HG02870 (cell line): ENCODE data around the gene BCAN.

Source experiments
- ATAC-seq: cut with Tn5 transposase; IDR thresholded peaks from one replicate; pipeline ENCODE4 v1.9.1; 2021; ENCODE audit warnings: mild to moderate bottlenecking, moderate library complexity; ENCODE audit not compliant: unreplicated experiment

BCAN gene

DNA sequence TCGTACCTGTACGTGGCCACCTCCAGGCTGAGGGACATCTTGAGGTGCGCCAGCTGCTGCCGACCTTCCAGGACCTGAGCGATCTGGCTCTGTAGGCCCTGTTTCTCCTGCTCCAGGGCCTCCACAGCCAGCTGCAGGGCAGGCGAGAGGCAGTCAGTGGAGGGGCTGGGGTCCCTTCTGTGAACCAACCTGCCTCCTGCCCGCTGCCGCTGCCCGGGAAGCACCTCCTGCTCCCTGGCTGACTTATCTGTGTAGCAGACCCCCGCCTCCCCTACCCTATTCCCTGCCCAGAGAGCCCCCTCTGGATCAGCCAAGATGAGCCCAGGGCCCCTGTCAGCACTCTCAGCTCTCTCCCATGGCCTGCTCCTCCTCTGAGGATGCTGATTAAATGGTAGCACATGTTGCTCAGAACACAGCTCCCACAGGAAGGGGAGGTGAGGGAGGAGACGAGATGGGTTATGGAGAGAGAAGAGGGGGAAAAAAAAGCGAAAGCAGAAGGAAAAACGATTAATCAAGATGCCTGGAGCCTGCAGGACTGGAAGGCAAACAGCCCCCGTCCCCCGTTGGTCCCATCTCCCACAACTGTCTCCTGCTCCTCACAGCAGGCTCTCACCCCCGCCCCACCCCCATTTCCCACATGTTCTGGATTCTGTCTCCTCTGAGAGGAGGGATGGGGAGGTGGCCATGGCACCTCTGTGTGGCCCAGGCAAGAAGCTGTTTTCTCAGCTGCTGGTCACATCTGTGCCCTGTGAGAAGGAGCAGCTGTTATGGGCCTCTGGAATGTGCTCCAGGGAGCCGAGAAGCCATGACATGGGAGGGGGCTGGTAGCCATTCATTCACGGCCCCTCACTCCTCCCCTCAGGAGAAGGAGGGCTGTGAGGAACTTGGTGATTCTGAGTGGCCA, 33.5 kb downstream of the BCAN start:
- ATAC-seq, result no peak

DNA sequence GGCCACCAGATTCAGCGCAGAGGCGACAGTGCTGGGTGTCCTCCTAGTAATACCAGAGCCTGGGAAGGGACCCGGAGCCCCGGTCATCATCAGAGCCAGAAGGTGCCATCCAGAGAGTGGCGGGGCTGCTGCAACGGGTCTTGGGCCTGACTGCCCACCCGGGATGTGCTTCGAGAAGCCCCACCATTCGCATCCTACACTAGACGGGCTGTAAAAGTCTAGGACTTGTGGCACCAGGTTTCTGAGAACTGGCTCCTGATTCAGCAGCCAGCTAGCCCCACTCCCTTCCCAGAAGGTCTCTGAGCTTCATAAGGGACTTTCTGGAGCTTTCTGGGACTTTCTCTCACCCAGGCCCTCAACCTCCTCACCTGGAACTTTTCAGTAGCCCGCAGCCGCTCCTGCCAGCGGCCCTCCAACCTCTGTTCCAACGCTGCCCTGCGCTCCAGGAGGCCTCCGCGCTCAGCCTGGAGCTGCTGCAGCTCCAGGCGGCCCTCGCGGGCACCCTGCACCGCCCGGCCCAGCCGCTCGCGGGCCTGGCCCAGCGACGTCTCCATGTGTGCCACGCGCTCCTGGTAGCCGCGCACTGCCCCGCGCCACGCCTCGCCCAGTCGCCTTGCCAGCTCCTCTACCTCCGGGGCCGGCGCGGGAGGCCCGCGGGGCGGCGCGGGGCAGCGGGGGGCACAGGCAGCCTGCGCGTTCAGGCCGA, 34.4 kb downstream of the BCAN start:
- no peak for ATAC-seq

DNA sequence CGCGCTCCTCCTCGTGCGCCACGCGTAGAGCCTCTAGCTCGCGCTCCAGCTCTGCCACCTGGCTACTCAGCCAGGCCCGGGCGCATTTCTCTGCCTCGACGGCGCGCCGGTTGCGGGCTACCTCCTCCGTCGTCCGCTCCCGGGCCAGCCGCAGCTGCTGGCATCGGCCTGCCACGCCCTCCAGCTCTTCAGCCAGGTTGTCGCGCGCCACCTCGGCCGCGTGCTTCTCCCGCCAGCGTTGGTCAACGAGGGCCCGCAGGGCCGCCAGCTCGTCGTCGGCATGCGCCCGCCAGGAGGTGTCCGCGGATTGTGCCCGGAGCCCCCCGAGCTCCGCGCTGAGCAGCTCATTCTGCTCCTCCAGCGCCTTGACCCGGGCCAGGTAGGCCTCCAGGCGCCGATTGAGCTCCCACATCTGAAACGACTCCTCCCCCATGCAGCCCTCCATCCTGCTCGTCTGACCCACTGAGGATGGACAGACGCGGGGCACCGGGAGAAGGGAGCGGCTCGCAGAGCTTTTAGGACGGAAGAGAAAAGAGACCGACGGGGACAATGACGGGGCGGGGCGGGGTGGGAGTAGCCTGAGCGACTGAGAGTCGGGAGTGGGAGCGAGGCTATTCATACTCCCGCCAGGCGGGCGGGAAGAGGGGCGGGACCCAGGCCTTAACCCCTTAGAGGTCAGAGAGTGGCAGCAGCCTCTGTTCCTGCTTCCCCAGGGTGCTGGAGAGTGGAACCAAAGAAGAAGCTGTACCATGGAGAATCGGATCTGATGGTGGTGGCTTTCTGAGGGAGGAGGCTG, 35.1 kb downstream of the BCAN start, which contains the start of gene NES:
Gene NES (minus strand): TSS at position 588 of the 796 bp plus-strand sequence. CDS start 143 bp downstream, at position 445.
- no peak for ATAC-seq

GRCh38 chr1:156677616-156678596, 36.0 kb downstream of the BCAN start:
- no peak for ATAC-seq

DNA sequence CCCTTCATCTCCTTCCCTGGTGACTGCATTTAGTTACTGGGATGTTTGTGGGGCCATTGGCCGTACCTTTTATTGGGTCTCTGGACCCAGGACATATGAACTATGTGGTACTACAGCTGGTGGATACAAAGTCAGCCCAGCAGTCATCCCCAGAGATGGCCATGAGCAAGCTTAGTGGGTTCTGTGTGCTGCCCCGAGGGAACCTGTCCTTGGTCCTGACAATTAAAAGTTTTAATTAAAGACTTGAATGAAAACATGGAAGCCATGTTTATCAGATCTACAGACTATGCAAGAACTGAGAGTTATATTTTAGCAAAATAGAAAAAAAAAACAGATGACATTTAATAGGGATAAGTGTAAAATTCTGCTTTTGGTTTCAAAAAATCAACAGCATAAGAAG, 38.1 kb downstream of the BCAN start:
- no peak for ATAC-seq

- no peak for ATAC-seq
These were observed 39.5 kb downstream of the BCAN start for GRCh38 chr1:156681196-156681960.

- no peak for ATAC-seq
These were observed 40.4 kb downstream of the BCAN start for GRCh38 chr1:156682166-156682890.

DNA sequence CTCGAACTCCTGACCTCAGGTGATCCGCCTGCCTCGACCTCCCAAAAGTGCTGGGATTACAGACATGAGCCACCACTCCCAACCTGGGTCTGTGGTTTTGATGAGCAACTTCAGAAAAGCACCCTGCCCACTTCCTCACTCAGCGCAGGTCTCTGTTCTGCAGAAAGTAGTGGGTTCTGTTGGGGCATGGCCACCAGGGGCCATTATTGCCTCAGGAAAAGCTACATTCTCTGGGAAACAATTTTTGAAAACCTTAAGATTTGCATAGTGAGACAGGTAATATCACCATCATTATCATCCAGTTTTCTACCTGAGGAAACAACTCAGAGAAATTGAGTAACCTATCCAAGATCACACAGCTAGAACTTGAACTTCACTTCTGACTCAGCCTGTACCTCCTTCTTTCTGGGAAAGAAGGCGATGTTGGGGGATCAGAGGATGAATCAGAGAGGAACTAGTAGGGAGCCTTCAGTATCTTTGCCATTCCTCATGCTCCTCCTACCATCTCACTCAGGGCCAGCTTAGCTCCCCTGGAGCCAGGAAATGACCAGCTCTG, 42.4 kb downstream of the BCAN start:
- ATAC-seq, result no peak

GRCh38 chr1:156689035-156689952, 47.4 kb downstream of the BCAN start:
- ATAC-seq, result peak; percentile 67

DNA sequence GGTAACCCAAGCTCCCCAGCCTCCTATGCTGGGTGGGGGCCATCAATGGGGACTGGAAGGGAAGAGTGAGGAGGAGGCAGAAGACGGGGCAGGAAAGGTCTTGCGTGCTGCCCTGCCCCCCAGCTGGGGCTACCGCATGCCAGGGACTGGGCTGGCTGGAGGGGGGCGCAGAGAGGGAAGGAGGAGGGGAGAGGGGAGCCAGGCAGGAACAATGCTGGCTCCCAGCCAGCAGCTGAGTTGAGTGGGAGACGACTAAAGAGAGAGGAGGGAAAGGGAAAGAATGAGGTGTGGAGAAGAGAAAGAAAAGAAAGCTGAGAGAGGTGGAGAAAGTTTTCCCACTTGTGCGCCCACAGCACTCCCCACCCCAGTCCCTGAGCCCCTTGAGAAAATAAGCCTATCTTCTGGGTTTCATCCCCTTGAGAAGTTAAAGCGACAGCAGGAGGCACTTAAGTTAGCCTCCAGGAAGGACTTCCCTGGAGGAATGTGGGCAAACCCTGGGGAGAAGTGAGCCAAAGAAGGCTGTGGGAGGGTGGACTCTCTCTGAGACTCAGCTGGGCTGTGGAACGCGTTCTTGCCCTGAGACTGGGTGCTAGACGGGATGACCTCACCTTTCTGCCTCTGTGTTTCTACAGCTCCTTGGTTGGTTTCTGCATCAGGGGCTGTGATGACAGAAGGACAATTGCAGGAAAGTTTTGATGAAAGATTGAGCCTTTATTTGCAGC, 48.2 kb downstream of the BCAN start:
- no peak for ATAC-seq

DNA sequence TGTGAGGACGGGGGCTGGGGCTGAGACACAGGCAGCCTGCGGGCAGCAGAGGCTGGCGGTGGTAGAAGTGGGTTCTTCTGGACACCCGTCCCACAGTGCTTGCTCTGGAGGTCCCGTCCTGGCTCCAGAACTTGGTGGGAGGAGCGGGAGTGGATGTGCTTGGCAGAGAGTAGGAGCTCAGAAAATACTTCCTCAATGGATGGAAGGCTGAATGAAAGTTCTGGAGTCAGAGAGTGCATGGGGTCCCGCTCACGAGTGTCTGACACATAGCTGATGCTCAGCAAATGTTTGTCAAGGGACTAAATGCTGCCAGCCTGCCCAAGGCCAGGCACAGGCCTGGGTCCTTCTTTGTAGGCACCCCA, 48.7 kb downstream of the BCAN start:
- ATAC-seq, result no peak

DNA sequence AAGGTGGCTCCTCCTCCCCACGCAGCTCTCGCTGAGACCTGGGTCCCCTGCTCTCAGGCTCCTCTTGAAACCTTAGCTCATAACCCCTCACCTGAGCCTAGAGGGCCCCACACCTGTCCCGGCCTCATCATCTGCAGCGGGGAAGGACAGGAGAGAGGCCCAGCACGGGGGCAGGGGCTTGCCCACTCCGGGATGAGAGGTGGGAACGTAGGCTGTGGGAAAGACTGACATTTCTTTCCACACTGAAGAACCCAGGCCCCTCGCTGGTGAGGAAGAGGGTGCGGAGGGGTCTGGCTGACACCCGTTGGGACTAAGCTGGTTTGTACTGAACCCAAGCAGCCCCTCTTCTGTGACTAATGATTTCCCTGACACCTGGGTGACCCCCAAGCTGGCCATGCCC, 49.3 kb downstream of the BCAN start:
- ATAC-seq, result no peak

- no peak for ATAC-seq
These were observed 49.9 kb downstream of the BCAN start for GRCh38 chr1:156691665-156692440.

- ATAC-seq, result no peak
These were observed 50.6 kb downstream of the BCAN start for GRCh38 chr1:156692441-156692924.

DNA sequence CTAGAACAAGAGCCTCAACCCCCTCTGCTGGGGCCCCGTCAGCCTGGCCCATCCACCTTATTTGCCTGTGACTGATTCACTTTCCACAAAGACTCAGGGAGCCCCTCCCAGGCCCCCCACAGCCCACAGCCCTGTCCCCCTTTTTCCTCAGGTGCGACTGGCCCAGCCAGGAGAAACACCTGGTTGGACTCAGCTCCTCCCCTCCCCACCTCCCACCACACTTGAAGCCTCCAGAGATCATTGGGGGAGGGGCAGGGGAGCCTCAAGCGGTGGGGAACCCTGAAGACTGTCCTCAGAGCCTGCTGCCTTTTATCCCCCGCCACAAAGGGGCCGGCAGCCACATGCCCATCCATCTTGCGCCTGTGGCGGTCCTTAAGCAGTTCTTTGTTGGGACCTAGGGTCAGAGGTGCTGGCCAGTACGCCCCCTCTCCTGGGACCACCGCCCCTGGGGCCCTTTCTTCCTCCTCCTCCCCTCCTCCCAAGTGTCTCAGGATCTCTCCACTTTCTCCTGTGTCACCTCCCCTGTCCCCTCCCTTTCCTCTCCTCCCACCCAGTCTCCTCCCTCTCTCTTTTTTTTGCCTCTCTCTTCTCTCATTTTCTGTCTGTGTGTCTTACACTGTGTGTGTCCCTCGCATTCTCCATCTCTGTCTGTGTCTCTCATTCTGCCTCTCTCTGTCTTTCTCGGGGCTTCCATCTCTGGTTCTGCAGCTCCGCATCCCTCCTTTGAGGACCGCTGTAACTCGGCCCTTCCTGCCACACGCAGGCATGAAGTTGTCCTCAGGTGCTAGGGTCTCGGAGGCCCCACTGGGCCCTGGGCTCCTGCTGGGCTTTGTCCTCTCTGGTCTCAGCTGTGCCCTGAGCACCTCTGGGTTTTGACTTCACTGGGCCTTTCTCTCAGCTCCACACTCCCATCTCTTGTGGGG, 51.3 kb downstream of the BCAN start:
- no peak for ATAC-seq
